Activated CD4-positive, alpha-beta T cell treated with anti-CD3 and anti-CD28 coated beads, Interleukin-2, Interleukin-4, amounts not matched to agents 100 ng/mL and 50 ng/mL, durations not matched to agents 16 hours and 8 hours (primary cell): ENCODE measurements around the gene C2orf72.
"Not testable (repeated sequence)": the region's sequence is repeated elsewhere in the genome, so short reads cannot be mapped to it uniquely, and the experiment has no call there.

Source experiments
- DNase-seq: peaks from one replicate; pipeline ENCODE4 v3.0.0-alpha.2; 2020; ENCODE audit warnings: low spot score

The C2orf72 gene

DNA sequence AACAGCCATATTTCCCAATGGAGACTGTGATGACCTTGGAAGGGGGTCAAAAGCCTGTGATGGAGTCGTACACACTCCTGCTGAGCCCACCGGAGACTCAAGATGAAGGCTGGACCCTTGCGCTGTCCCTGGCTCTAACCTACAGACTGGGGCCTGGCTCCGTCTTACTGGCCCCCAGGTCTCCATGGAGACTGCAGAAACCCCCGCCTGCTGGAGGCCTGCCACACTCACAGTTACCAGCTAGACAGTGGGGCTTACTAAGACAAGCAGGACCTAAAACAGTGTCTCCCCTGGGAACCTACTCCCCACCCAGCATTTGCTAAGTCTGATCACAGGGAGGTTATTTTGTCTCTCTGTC, 9.6 kb downstream of the C2orf72 start:
- no peak for DNase-seq

DNA sequence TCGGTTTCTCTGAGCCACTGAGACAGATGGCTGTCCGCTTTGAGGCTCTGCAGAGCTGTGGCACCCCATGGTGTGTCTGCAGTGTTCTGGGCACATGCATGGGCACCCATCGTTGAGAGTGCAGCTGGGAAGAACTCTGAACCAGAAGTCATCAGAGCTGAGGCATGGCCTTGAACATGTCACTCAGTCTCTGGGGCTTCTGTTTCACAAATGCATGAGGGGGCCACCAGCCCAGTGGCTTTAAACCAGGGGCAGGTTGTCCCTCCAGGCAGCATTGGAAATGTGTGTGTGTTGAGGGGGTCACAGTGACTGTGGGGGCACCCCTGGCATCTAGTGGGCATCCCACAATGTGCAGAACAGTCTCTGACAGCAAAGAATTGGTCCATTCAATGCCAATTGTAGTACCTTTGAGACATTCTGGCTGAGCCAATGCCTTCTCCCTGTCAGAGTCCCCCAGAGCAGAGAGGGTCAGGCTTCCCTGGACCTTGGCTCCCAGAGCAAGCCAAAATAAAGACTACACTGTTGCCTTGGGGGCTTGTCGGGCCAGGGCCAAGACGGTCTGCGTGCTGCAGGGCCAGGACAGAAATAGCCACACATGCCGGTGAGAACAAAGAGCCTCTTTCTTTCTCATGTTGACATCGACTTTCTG, 10.1 kb downstream of the C2orf72 start:
- DNase-seq, result no peak

DNA sequence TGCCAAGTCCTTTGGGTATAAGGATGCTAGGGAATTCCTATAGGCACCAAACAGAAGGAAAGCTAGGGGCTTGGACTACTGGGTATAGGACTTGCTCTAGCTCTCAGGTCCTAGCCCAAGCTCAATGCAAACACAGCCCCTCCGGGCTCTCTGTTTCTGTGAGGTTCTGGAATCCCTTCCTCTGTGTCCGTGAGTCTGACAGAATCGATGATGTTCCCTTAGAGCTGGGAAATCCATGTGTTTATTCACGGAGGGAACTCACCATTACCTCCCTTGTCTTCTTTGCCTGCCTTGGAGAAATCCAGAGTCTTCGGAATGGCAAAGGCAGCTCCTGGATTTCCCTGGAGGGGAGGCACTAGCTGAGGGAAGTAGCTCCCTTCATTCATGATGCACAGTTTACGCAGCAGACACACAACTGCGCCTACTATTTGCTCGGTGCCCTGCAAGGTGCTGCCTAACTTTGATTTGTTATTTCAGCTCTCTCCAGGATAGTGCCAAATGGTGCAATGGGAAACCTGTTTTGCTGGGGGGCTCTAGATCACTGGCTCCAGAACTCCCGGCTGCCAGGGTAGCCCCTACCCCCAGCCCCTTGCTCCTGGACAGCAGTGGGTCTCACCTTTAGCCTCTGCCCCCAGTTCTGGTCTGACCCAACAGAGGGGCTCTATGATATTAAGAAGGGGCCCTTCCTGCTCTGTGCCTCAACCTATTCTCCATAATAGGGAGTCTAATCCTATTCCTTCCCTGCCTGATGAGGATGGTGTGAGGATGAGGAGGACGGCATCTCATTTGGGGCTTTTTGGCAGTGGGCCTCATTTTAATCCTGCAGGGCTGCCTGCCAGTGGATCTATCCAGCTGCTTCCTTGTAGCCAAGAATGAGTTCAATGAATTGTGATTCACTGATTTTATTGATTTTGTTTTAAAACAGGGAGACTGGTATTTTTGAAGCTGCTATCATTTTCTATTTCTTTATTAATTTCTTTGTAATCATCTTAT, 10.9 kb downstream of the C2orf72 start:
- no peak for DNase-seq

GRCh38 chr2:231049286-231050017, 12.1 kb downstream of the C2orf72 start:
- no peak for DNase-seq

DNA sequence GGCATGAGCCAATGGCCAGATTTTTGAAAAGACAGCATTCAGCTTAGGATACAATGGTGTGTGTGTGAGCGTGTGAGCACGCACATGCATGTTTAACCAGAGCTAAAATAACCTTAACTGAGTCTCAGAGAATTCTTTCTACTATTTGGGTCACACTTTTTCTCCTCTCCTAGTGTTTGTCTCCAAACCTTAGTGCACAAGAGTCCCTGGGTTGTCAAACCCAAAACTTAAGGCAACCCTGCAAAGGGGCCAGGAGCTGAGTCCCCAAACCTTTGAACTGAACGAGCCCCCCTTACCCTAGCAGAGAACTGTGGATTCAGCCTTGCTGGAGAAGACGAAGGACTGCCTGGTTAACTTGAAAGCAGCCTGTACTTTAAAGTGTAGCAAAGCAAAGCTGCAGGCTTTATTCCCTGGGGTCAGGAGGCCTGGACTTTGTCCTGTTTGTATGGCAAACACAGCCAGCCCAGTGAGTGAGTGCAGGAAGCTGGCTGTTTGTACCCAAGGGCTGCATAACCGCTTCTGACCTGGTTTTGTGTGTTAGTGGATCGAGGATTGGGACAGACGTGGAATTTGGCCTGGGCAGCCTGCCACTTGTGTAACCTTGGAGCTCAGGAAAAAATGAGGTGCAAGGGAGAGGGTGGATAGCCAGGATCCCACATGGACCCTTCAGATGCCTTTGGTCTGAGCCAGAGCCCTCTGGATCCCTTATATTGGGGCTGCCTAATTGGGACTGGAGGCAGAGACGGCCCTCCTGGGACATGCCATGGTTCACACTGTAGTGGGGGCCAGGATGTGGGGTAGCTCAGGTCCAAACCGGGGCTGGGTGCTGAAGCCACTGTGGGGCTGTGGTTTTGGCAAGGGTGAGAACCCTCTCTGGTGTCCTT, 12.9 kb downstream of the C2orf72 start:
- no peak for DNase-seq

DNA sequence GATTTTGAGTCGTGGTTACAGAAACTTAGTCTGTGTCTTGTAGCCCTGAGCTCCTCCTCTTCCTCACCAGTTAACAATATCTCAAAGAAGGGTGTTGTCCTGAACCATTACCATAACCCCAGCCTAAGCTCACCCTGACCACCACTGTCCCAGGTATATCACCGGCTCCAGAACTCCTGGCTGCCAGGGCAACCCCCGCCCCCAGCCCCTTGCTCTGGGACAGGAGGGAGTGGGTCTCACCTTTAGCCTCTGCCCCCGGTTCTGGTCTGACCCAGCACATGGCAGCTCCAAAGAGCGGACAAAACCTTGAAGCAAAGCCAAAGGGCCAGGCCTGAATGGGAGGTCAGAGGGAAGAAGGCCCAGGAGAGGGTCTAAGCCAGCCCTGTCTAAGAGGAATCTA, 13.8 kb downstream of the C2orf72 start:
- no peak for DNase-seq

DNA sequence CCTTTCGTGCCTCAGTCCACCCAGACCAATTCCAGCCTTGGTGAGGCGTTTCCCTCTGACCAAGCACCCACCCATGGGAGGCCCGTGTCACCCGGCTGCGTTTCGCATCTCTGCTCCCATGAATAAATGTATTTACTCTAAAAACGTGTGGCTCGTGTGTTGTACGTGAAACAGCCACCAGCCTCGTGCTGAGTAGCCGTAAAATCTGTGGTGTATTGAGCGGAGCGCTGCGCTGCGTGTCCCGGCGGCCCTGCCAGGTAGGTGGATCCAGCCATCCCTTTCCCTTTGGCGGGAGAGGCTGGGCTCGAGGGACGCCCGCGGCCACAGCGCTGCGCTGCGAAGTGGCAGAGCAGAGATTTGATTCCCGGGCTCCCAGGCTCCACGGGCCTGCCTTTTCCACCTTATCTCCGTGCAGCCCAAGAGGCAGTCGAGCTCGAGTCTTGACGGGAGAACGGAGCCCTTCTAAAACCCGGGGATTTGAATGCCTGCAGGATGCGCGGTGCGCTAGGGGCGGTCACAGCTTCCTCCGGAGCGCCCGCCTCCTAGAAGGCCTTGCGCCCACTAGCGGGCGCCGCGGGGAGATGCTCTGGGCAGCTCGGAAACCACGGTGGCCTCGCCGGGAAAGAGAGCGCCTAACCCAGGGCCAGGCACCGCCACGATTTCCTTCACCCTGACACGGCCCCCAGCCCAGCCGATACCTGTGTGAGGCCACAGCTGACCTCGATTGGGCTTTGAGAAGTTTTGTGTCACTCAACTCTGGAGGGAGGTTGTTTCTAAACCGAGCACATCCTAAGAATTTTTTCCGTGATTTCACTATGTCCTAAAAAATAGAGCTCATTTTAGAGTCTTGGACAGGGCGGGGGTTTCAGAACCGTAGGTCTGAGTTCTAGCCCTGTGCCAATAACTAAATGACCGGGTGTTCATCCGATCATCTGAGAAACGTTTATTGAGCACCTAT, 15.4 kb downstream of the C2orf72 start:
- peak; percentile 89 for DNase-seq

- DNase-seq, result no peak
Measured at GRCh38 chr2:231053846-231054245, 16.5 kb downstream of the C2orf72 start.

DNA sequence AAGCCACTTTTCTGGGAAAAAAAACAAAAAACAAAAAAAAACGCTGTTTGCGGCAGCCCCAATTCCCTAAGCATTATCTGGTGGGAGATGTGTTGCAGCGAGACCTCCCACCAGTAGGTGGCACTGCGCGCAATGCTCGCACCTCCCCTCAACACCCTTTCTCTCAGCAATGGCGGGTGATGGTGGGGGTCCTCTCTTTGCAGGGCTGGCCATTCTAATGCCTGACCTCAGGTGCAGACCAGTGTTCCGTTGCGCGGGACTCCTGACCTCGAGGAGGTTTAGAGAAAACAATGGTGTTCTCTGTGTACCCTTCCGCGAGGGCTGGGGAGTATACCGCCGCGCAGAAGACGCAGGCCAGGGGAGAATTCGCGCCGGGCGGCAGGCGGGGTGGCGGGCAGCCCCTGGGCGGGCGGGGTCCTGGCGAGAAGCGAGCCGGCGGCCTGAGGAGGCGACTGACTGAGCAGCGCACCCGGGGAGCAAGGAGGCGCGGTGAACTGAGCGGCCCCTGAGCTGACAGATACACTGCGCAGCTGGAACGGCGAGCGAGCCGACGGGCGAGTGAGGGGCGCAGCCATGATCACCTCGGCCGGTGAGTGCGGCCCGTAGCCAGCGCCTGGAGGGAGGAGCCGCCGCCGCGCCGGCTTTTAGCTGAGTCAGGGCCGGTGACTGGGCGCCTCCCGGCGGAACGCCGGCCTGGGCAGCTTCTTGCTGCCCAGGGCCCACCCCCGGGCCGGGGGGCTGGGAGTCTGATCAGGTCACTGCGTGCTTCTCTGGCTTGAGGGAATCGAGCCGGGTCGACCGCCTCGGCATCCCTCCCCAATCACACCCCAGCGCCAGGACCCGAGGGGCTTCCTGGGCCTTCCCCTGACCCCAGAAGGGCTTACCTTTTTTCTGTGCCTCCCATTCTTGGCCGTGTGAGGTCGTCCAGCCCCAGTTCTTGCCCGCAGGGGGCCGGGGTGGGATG, 19.4 kb downstream of the C2orf72 start, which contains the start of gene PSMD1:
TSS of gene PSMD1 (plus strand) at position 415 of the 964 bp plus-strand sequence. CDS start at position 574, 159 bp downstream.
- DNase-seq, result peak; percentile 95

DNA sequence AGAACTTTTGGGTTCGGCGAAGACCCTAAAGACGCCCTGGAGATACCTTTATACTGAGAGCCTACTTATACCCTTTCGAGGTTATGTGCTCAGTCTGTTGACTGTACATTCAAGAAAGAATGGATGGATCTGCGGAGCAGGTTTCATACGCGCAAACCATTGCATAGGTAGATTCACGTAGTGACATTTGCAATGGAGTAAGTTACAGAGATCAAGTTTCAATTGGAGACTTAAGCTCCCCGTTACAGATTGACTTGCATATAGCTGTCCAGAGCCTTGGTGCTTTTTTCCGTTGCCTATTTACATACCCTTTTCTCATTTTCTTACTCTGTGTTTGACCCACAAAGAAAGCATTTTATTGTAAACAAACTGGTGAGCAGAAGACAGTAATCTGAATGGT, 20.3 kb downstream of the C2orf72 start:
- DNase-seq, result no peak

DNA sequence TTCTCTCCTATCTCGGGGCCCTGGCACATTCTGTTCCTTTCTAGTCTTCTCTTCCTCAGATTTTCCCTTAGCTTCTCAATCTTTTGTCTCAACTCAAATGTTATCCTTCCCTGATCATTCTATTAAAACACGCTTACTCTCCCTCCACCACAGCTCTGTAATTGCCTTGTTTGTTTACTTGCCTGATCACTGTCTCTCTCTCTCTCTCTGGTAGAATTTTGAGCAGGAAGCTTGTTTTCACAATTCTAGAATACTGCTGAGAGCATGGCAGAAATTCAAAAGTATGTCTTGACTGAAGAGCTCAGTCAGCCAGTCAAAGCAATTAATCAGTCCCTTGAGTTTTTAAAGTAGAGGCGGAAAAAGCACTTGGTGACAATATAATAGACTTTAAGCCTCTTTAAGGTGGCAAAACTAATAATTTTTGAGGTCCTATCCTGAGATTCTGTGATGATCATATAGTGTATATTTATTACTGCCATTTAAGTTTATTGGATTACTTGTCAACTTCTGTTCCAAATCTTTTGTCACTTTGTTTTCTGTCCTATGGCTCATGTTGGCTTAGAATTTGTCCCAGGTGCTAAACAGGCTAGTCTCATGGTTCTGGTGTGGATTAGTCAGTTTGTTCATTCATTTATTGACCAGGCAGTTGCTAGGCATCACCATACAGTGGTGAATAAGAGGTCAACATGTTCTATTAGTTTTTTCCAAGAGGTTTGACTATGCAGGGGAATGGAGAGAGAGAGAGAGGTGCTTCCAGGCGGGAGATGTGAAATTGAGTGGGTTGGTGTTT, 21.6 kb downstream of the C2orf72 start:
- DNase-seq, result no peak

DNA sequence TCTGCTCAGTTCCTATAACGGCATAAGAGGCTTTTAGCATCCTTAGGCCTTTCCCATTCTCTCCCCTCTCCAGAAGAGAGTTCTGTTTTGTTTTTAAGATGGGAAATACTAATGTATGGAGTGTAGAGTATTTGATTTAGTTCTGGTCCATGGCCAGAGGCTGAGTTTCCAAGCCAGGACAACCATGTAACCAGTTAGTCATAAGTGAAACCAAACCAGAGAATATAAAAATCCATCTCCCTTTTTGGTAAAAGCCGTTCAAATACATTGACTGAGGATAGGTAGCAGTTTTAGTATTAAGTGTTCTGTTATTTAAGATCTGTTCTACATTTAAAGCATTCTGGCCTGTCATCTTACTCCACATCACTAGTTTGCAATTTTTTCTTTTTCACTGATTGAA, 22.4 kb downstream of the C2orf72 start:
- no peak for DNase-seq

DNA sequence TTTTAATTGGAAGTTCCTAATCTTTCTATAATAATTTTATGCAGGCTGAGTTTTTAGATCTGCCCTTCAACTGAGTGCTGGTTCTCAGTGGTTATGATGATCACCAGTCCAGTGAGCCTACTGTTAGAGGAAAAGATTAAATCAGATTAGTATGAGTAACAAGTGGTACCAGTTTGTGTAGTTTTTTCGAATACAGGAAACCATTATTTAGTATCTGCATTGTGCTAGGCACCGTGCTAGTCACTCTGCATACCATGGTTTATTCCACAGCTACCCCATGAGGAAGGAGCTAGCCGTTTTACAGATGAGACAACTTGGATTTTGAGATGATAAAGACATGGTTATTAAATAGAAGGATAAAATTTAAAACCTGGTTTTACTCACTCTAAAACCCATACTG, 25.5 kb downstream of the C2orf72 start:
- DNase-seq, result peak; percentile 30

DNA sequence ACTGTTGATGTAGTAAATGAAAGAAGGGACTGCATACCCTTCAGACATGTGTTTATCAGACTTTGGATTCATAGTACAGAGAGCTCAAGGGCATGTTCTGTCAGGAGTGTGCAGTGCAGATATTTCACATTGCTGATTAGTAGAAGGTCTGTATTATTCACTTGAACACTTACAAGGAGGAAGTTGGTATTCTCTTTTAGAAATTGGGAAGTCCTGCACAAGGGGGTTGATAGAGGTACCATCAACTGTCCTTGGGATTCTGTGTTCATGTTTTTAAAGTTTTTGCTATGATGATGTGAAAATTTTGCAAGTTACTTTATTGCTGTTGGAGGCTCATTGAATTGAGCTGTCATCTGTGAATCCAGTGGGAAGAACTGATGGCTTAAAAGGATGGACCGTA, 26.0 kb downstream of the C2orf72 start:
- no peak for DNase-seq

DNA sequence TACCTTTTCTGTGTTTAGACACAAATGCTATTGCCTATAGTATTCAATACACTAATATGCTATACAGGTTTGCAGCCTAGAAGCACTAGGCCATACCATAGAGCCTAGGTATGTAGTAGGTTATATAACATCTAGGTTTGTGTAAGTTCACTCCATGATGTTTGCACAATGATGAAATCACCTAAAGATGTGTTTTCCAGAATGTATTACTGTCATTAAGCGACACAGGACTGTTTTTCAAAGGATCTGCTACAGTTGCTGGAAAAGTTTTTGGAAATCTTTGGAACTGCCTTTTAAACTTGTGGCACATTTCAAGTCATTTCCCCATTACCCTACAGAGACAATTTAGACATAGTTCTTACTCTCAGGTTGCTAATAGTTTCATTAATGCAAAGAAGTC, 28.6 kb downstream of the C2orf72 start:
- DNase-seq, result no peak

GRCh38 chr2:231067531-231067930, 30.2 kb downstream of the C2orf72 start:
- not testable (repeated sequence) for DNase-seq

DNA sequence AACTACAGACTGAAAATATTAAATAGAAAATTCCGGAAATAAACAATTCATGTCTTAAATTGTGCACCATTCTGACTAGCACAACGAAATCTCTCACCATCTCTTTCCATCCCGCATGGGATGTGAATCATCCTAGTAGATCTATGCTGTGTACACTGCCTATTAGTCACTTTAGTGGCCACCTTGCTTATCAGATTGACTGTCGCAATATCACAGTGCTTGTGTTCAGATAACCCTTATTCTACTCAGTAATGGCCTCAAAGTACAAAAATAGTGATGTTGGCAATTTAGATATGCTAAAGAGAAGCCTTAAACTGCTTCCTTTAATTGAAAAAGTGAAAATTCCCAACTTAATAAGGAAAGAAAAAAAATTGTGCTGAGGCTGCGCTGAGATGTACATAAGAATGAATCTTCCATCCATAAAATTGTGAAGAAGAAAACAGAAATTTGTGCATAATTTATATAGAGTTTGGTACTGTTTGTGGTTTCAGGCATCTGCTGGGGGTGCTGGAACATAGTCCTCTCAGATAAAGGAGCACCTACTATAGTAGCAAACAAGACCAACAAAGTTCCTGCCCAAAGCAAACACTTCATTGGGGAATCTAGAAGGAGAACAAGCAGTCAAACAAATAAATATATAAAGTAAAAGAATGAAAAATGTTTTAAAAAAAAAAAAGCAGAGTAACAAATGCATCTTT, 31.4 kb downstream of the C2orf72 start:
- DNase-seq, result peak; percentile 85
